OCI-LY1 (cell line): ENCODE data around the gene SZRD1.

Source experiments
- EZH2 ChIP-seq: fragments of 200-600 bp; sonication (generic), shearing (Covaris generic); IDR thresholded peaks from 2 replicates; pipeline ENCODE4 v1.8.0; 2017; ENCODE audit warnings: borderline replicate concordance, mixed run types, mild to moderate bottlenecking, antibody characterized with exemption, low read length, moderate library complexity, mixed read lengths
- TF ChIP-seq, protein P1 (sequence below): fragments of 200-600 bp; sonication (generic), shearing (Covaris generic); IDR thresholded peaks from 2 replicates; pipeline ENCODE4 v1.5.1; 2017; ENCODE audit warnings: mild to moderate bottlenecking, antibody characterized with exemption, low read length, moderate library complexity, mixed read lengths

GRCh38 chr1:16385659-16386453, 18.8 kb downstream of the SZRD1 start:
- no peak for TF ChIP-seq EZH2
- TF ChIP-seq, protein P1, sequence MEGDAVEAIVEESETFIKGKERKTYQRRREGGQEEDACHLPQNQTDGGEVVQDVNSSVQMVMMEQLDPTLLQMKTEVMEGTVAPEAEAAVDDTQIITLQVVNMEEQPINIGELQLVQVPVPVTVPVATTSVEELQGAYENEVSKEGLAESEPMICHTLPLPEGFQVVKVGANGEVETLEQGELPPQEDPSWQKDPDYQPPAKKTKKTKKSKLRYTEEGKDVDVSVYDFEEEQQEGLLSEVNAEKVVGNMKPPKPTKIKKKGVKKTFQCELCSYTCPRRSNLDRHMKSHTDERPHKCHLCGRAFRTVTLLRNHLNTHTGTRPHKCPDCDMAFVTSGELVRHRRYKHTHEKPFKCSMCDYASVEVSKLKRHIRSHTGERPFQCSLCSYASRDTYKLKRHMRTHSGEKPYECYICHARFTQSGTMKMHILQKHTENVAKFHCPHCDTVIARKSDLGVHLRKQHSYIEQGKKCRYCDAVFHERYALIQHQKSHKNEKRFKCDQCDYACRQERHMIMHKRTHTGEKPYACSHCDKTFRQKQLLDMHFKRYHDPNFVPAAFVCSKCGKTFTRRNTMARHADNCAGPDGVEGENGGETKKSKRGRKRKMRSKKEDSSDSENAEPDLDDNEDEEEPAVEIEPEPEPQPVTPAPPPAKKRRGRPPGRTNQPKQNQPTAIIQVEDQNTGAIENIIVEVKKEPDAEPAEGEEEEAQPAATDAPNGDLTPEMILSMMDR = no peak
